ENCODE measurements around the gene LACTB.

Gene LACTB, protein sequence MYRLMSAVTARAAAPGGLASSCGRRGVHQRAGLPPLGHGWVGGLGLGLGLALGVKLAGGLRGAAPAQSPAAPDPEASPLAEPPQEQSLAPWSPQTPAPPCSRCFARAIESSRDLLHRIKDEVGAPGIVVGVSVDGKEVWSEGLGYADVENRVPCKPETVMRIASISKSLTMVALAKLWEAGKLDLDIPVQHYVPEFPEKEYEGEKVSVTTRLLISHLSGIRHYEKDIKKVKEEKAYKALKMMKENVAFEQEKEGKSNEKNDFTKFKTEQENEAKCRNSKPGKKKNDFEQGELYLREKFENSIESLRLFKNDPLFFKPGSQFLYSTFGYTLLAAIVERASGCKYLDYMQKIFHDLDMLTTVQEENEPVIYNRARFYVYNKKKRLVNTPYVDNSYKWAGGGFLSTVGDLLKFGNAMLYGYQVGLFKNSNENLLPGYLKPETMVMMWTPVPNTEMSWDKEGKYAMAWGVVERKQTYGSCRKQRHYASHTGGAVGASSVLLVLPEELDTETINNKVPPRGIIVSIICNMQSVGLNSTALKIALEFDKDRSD

DNA sequence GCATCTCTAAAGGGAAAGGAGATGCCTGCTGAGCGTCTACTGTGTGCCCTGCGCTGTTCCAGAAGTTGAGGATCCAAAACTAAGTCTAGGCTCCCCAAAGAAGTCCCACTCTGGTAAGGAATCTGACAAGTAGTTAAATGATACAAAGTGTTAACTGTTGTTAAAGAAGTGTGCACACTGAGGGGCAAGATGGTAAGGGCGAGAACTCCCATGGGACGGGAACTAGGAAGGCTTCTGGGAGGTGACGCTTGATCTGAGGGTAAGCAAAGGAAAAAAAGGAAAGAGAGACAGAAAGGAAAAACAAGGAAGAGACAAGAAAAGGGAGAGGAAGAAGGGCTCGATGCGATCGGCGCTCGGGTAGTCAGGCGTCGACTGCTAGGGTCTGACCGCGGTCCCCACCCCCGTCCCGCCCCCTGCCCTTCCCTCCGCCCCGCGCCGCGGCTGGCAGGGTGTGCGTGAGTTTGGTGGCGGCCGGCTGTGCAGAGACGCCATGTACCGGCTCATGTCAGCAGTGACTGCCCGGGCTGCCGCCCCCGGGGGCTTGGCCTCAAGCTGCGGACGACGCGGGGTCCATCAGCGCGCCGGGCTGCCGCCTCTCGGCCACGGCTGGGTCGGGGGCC, at the start of gene LACTB:
LACTB (plus strand) TSS at position 480 of the 620 bp plus-strand sequence; CDS start at position 491, 11 bp downstream.
- DNase-seq: peak; percentile 74 to 88

DNA sequence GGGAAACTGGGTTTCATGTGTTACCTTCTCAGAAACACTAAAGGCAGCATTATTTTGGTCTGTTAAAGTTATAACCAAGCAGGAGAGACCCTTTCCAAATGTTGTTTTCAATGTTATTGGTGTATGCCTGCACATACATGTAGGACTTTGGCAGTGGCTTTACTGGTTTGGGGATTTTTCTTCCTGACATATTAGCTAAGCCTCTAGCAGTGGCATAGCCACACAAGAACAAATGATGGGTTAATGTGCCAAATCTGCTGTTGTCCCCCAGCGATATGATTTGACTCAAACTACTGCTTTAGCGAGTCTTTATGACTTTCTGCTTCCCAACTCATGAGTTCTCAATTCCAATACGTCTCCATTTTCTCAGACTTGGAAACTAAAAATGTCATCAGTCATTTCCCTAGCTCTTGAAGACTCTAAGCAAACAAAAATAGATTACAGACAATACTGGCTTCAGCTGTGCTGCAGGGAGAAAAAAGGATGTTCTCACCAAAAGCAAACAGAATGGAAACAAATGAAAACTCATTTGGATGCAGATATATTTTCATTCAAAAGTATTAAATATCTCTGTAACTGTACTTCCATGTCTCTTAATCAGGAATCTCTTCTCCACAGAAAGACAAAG, 49.5 kb upstream of the LACTB start:
- DNase-seq: no peak

DNA sequence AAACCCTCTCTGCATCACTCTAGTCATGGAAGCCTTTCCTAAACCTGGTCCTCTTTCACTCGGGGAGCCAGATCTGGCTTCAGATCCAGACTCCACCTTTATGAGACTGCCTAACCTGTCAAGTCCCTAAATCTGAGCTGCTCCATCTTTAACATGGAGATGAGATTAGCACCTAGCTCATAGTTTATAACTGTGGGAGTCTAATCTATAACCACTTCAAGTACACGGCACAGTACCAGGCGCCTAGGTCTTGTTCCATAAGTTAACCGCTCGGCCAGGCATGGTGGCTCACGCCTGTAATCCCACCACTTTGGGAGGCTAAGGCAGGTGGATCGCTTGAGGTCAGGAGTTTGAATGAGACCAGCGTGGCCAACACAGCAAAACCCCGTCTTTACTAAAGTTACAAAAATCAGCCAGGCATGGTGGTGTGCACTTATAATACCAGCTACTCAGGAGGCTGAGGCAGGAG, 48.8 kb upstream of the LACTB start:
- DNase-seq: no peak

DNA sequence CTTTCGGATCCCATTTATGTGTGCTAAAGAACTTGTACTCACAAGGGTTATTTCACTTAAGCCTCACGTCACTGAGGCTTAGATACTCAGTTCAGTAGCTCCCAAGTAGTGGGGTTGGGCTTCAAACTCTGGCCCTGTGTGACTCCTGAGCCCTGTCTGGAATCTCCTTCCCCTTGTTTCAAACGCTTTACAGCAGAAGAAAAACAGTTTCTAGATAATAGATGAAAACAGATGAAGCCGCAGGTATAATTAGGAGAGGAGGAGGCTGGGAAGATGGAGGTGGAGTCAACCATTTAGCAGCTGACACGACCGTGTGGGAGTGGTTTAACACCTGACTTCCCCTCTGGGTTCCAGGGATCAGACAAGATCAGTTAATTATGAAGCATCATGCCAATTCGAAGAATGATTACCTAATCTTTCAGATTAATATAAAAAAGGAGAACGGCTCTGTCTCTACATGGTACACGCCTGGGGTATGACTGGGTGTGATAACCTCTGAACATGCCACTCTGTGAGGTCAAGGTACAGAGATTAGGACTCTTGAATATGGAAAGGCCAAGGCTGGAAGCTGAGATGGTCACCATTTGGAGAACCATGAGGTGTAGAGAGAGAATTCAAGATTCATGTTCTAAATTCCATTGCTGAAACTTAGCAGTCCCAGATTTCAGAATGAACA, 48.0 kb upstream of the LACTB start:
- DNase-seq: no peak

DNA sequence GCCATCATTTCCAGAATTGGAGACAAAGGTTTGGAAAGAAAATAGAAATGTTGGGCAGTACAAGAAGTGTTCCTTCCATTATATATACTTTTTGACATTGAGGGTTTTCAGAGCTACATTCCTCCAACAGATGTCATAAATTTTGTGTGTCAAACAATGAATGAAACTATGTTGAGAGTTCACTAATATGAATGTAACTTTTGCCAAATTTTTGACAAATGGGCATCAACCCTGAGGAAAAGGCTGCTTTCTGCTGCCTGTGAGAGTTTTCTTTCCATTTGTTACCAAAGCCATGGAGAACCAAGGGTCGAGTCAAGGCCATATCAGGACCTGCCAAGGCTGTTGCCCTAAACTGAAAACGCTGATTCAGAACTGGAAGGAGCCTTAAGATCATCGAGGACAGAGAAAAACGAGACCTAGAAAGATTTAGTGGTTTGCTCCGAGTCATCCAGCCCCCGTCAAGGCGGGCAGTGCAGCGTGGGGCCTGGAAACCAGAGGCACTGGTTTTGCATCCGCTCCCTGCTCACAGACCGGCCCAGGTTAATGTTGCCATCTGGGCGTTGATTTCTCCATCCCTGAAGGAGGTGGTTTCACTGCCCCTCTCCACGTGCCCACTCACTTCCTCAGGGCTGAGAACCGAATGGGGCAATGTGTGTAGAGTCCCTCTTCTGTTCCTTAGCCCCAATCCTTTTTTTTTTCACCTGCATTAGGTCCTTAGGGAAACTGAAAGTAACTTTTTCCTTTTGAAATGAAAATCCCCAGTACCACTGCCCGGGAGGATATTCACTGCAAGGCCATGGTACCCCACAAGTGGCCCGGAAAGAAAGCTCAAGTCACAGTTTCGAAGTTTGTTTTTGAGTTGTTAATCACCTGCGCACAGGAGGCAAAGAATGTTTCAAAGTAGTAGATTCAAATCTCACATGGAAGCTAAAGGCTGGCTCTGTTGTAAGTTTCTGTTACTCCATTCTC, 46.4 kb upstream of the LACTB start:
- no peak for DNase-seq

DNA sequence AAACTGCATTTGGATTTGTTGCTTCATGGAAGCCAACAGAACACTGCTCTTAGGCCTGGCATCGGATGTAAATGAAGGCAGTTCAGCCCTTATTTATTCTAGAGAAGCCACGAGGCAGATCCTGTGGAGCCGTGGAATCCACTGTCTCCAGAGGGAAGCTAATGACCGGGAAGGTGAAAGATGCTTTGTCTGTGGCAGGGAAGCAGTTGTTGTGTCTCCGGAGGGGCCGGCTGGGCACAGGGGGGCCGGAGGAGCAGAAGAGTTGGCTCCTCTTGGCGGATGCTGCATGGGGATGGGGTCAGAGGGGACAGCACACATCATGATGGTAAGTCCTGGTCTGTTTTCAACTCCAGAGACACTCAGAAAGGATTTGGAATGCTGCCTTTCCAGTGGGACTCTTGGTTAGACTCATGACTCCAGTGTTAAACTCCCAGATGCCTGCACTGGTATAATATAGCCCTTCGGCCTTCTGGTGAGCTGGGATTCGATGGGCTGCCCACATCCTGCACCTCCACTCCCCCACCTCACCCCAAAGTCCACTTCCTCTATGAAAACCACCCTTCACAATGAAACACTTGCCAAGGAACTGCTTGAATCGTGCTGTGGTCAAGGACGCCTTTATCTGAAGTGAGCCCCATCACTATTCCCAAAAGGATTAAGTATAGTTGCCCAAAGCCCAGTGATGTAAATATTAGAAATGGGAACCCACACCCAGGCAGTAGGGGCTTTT, 45.5 kb upstream of the LACTB start:
- no peak for DNase-seq

DNA sequence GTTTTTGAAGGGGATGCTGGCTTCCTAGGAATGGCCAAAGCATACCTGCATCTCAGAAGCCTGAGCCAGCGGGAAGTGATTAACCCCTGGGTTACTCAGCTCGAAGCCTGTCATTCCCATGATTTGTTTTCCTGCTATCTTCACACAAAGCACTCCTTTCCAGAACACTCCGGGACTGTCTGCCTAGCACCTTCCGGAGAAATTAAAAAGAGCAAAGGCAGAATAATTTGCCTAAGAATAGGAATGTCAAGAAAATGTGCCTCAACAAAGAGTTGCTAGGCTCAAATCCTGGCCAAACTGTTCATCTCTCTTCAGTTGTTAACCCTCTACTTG, 45.0 kb upstream of the LACTB start:
- no peak for DNase-seq

DNA sequence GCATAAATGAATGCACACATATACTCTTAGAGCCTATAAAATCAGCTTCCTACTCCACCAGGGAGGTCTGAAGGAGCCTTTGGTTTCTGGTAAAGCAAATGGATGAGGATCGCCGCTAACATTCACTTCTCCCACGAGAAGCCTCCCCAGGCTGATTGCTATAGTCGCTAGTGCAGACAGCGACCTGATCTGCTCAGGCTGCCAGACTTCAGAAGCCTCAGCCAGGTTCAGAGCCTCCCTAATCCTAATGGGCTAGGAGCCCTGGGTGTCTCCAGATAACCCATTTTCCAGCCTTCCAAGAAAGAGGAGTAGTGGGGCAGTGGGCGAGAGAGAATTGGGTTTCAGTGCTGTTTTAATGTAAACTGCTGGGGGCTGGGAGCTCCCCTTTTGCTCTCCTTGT, 43.7 kb upstream of the LACTB start:
- no peak for DNase-seq

DNA sequence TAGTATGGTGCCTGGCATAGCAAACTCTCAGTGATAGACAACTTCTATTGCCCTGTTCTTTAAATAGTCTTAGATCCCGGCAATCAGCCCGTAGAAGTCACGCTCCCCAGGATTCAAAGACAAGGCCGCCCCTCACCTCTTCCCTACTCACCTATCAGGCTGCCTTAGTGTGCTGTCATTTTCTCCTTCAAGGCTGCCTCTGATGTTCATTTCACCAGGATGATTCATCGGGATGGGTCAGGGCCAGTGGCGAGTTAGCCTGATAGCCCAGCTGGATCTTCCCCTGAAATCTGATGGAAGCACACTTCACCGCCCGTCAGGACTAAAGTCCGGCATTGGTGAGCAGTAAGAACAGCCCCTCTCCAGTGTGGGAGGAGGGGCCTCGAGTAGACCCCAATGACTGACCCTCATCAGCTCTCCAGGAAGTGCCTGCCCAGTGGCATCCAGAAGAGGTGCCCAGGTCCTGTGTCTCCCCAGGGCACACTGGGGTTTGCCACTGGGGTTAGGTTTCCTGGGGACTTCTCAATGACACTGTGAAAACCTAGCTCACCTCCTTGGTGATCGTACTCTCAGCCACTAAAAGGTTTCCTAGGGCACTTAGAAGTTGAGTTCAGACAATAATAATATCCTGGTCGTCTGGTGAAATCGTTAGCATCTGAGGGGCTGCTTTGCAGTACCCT, 41.6 kb upstream of the LACTB start:
- no peak for DNase-seq

DNA sequence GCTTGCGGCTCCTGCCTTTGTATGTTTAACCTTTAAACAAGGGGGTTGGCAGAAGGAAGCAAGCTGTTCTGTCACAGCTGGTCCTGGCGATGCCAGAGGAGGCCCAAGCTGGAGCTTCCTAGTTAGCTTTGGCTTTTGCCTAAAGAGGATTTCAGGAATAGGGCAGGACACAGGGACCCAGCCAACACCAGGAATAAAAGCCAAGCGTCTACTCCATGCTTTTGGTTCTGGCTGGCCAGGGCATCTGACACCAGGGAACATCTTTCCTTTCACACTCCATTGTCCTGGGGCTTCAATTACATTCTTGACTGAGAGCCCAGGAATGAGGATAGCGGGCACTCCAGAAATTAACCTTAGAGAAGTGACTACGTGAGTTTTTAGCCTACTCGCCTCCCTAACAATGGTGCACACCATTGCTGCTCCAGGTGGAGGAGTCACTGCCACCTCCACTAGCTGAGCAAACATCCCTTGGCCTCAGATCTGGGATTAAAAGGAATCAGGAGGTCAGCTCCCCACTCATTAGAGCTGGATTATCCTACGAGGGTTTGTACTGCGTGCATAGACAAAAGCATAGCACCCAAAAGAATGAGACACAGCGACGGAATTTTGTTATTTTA, 40.9 kb upstream of the LACTB start:
- DNase-seq: no peak

DNA sequence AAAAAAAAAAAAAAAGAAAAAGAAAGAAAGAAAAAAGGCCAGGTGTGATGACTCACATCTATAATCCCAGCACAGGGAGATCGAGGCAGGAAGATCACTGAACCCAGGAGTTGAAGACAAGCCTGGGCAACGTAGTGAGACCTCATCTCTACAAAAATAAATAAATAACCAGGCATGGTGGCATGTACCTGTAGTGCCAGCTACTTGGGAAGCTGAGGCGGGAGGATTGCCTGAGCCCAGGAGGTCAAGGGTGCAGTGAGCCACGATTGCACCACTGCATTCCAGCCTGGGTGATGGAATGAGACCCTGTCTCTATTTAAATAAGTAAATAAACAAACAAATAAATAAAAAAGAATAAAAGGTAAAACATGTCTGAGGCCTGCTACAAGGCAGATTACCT, 39.3 kb upstream of the LACTB start:
- DNase-seq: no peak

DNA sequence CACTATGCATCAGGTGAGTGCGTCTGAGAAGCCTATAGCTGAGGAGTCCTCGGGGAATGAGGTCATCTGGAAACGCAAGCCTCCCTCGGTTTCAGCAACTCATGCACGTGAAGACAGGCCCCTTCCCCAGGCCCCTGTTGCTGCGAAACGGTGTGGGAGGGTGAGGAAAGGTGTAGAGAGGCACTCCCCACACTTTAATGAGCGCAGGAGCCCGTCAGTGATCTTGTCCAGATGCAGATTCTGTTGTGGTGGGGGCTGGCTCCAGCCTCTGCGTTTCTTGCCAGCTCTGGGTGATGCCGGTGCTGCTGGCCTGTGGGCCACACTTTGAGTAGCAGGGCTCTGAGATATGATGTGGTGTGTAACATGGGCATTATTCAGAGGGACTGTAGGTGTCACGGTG, 38.6 kb upstream of the LACTB start:
- DNase-seq: no peak

DNA sequence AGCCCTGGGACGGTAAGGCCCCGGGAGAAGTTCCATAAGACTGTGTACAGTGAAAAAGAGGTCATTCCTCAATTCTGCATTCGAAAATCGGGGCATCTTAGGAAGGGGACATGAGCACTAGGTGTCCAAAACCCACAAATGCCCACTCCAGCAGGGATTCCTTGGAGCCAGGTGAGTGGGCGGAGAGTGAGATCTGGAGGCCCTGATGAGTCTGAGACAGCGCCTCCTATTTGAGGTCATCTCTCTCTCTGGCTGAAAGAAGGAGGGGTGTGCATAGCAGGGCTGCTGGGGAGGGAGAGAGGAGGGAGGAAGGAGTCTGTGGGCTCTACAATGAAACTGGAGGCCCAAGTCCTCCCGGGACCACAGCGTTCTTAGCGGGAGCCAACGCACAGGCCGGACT, 38.1 kb upstream of the LACTB start:
- no peak for DNase-seq

DNA sequence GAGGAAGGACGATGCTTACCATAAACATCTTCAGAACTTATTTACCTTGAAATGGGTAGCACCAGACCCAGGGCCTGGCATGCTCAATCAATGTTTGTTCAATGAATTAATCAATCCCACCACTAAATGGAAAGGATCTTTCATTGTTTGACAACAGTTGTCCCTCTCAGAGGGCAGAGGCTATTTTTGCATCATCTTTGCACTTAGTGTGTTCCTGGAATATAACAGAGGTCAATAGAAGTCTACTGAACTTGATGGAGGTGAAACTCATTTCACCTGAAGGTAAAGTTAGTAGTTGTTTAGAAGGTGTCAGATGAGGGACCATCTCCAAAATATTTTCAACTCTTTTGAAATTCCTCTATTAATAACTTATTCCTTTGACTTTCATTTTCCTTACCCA, 36.9 kb upstream of the LACTB start:
- no peak for DNase-seq

DNA sequence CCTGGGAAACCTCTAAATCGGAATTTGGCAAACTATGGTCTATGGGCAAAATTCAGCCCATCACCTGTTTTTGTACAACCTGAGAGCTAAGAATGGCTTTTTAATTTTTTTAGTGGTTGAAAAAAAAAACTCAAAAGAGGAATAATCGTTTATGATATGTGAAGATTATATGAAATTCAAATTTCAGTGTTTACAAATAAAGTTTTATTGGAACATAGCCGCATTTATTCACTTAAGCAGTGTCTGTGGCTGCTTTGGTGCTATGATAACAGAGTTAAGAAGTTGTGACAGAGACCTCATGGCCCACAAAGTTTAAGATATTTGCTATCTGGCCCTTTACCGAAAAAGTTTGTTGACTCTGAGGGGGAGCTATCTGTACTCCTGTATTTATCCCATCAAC, 36.4 kb upstream of the LACTB start:
- DNase-seq: no peak

DNA sequence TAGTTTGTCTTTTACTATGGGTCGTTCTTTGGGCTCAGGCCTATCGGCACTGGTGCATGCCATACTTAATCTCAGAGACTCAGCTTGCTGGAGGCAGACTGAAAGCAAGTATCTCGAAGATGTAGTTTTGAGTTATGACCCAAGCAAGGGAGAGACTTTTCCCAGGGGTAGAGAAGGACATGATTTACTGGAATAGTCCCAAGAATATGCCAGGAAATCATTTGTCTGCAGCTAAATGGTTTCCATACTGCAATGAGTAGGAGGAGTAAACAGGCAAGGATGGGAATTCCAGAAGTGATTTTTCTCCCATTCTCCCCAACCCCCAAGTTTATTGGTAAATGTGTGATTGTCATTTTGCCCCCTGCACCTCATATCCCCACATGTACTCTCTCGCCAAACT, 35.4 kb upstream of the LACTB start:
- no peak for DNase-seq

DNA sequence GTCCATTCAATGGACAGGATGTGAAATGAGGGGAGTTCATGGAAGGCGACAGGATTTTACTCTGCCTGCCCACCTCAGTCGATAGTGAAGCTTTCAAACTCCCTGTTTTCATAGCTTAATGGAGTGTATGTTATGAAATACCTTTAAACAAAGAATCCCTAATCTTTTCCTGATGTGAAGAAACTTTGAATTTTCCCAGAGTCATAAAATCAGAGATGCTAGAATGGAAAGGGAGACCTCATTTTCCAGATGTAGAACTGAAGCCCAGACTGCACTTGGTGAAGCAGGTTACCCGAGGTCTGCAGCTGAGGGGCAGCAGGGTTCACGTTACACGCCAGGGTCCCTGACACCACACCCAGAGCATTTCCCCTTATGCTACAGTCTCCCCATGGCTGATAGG, 34.7 kb upstream of the LACTB start:
- no peak for DNase-seq

DNA sequence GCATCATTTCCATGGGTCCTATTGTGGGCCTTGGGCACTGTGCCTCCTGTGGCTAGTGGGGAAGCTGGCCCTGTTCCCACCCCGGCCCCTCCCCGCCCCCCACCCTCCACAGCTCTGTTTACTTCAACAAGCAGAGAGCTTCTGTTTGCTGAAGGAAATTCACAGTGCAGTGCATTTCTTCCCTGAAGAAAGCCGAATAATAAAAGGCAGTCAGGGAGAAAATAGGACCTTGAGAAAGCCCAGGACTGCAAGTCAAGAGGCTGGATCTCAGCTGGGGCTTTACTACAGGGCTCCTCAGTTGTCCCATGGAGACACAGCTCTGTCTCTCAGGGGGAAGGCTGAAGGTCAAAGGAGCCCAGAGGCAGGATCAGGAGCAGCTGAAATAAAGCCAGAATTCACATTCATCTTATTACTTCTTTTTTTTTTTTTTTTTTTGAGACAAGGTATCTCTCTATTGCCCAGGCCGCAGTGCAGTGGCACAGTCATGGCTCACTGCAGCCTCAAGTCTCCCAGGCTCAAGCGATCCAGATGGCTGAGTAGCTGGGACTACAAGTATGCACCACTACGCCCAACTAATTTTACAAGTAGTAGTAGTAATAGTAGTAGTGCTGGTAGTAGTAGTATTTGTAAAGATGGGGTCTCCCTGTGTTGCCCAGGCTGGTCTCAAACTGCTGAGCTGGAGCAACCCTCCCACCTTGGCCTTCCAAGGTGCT, 33.0 kb upstream of the LACTB start:
- no peak for DNase-seq

DNA sequence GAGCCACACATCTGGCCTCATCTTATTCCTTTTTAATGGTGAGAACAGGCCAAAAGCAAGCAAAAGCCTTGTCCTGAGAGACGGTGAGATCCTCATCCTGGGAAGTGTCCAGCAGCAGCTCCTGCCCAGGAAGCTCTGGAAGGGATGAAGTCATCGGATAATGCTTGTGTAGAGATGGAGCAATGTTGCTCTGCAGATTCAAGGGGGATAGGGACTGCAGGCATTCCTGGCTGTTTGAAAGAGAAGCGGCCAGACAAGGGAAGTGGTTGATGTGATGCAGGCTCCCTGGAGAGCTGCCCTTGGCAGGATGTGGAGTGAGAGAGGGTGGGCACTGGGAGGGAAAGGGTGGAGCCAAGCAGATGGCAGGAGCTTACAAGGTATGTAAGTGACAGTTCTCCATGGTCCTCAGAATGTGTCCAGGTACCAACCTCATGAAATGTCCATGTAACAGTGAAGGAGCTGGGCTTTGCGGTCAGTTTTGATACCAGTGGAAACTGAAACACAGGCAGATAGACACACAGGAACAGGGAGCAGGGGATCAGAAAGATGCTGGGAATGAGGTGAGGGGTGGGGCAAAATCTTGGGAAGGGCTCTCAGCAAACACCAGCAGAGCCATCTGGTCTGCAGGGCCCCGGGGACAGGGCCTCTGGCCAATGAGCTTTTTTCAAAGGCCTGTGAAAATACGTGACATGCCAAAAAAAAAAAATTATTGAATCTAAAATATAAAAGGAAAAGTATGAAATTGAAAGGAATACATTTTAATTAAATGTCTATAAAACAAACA, 32.2 kb upstream of the LACTB start:
- peak in 1 of 2 experiments; percentile 62 for DNase-seq

Measured in SW 1271 (cell line).